Keratinocyte (primary cell): ENCODE measurements around the gene E2F3. TPM values are rescaled to one million over a fixed set of nuclear protein-coding genes. Genes with fewer than 3 reads are reported as not detected.

Experiments used
- DNase-seq: peaks from one replicate; pipeline ENCODE4 v3.0.0-alpha.2; 2011; ENCODE audit warnings: low read depth, missing footprints, low spot score
- FAIRE-seq: peaks from 2 replicates; lab custom pipeline; 2011; peaks lifted over from hg19 to GRCh38; lab: Jason Lieb, UNC
- H2AFZ ChIP-seq: 2 replicates; pipeline ENCODE4 v1.6.0; 2012; ENCODE audit warnings: low read length, control low read depth, inconsistent platforms; ENCODE audit not compliant: control insufficient read depth
- H3K27ac ChIP-seq: 2 replicates; pipeline ENCODE4 v1.5.1; 2011; ENCODE audit warnings: low read length; ENCODE audit not compliant: control insufficient read depth, insufficient read depth
- H3K27me3 ChIP-seq: 3 replicates; pipeline ENCODE4 v1.6.0; 2011; ENCODE audit warnings: low read length; ENCODE audit not compliant: control insufficient read depth, insufficient read depth; ENCODE audit errors: extremely low read depth
- H3K36me3 ChIP-seq, 2 experiments: 2 replicates in 1 of 2; 3 replicates in 1 of 2; pipeline ENCODE4 v1.5.1; 2011; ENCODE audit warnings: low read length in 2 of 2, mild to moderate bottlenecking in 1 of 2; ENCODE audit not compliant: control insufficient read depth in 2 of 2, insufficient read depth in 2 of 2; ENCODE audit errors: extremely low read depth in 1 of 2
- H3K4me1 ChIP-seq: 3 replicates; pipeline ENCODE4 v1.5.1; 2011; ENCODE audit warnings: low read length; ENCODE audit not compliant: control insufficient read depth, insufficient read depth; ENCODE audit errors: extremely low read depth
- H3K4me2 ChIP-seq: 3 replicates; pipeline ENCODE4 v1.6.0; 2011; ENCODE audit warnings: low read depth, low read length; ENCODE audit not compliant: control insufficient read depth, insufficient read depth; ENCODE audit errors: extremely low read depth
- H3K4me3 ChIP-seq, 3 experiments: fragments of 200-600 bp in 1 of 3; sonication (generic) in 1 of 3; 2 replicates in 2 of 3; 3 replicates in 1 of 3; pipeline ENCODE4 v1.5.1; 2011 to 2016; ENCODE audit warnings: low read length in 3 of 3, mild to moderate bottlenecking in 3 of 3, control low read depth in 2 of 3, inconsistent platforms in 1 of 3, low read depth in 1 of 3, mixed read lengths in 1 of 3, mixed run types in 1 of 3, moderate library complexity in 1 of 3; ENCODE audit not compliant: control insufficient read depth in 2 of 3, insufficient read depth in 2 of 3; ENCODE audit errors: extremely low read depth in 1 of 3
- H3K79me2 ChIP-seq: 2 replicates; pipeline ENCODE4 v1.6.0; 2012; ENCODE audit warnings: low read length; ENCODE audit not compliant: control insufficient read depth, insufficient read depth
- H3K9ac ChIP-seq: 3 replicates; pipeline ENCODE4 v1.6.0; 2011; ENCODE audit warnings: low read length; ENCODE audit not compliant: control insufficient read depth, insufficient read depth; ENCODE audit errors: extremely low read depth
- H3K9me1 ChIP-seq: 3 replicates; pipeline ENCODE4 v1.6.0; 2011; ENCODE audit warnings: low read length; ENCODE audit not compliant: control insufficient read depth, insufficient read depth; ENCODE audit errors: extremely low read depth
- H3K9me3 ChIP-seq: 2 replicates; pipeline ENCODE4 v1.5.1; 2012; ENCODE audit warnings: low read depth, low read length; ENCODE audit not compliant: control insufficient read depth
- H4K20me1 ChIP-seq: 3 replicates; pipeline ENCODE4 v1.6.0; 2011; ENCODE audit warnings: low read length; ENCODE audit not compliant: control insufficient read depth, insufficient read depth; ENCODE audit errors: extremely low read depth
- EZH2 ChIP-seq: IDR thresholded peaks from one replicate; pipeline ENCODE4 v1.6.1; 2012; ENCODE audit warnings: inconsistent platforms, mild to moderate bottlenecking, low read length, moderate library complexity
- dilution Hi-C: fragments of 300-500 bp; cut with MboI; formaldehyde crosslinking; loops from one replicate; pipeline ENCODE4 v1.7.0; 2020; ENCODE audit warnings: low sequenced_read_pairs; ENCODE audit not compliant: extremely low pct_ligation_motif_present
- polyA plus RNA-seq, 5 experiments: library from polyadenylated mRNA; depleted of rRNA in 3 of 5; stranded (reverse) in 3 of 5; stranded (forward) in 1 of 5; unstranded in 1 of 5; fragments of >200 nt; gene quantifications; 1 replicate in 1 of 5; 2 replicates in 3 of 5; 3 replicates in 1 of 5; pipeline versions ENCODE4 v1.2.1 to v1.2.3, GENCODE V29; 2011 to 2012; ENCODE audit warnings: missing spikeins in 2 of 5, low read depth in 1 of 5, low replicate concordance in 1 of 5
- TF ChIP-seq, protein P1 (sequence below), 3 experiments: IDR thresholded peaks in 1 of 3; conservative IDR thresholded peaks in 1 of 3; optimal IDR thresholded peaks in 1 of 3; 2 replicates in 2 of 3; 3 replicates in 1 of 3; pipeline versions ENCODE3 to v1.5.1; 2011; ENCODE audit warnings: low read length in 3 of 3, mild to moderate bottlenecking in 3 of 3, moderate library complexity in 2 of 3, control low read depth in 1 of 3, inconsistent platforms in 1 of 3; ENCODE audit not compliant: insufficient read depth in 2 of 3; ENCODE audit errors: extremely low read depth in 1 of 3

Gene E2F3
- polyA plus RNA-seq, 1 donor (not counting 4 experiments of a cell fraction or from before 2014, with no cell fraction given), result 14.6 TPM

DNA sequence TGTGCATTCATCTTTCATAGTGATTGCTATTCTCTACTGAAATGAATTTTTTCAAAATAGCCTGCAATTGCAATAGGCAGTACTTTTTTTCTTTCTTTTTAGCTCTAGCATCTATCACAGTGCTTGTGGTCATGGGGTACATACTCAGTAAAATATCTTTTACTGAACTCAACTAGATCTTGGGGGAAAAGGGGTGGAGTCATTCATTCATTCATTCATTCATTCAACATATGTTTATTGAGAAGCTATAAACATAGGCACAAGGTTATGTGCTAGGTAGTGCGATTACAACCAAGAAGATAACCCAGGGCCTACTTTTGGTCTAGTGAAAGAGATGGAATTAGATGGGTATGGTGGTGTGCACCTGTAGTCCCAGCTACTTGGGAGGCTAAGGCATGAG lies 131.2 kb downstream of the E2F3 start:
- no peaks in the 10 kb centered on the region for H3K9me1 ChIP-seq
- FAIRE-seq, result no peak
- H3K27me3 ChIP-seq, result no peaks in the 10 kb centered on the region

DNA sequence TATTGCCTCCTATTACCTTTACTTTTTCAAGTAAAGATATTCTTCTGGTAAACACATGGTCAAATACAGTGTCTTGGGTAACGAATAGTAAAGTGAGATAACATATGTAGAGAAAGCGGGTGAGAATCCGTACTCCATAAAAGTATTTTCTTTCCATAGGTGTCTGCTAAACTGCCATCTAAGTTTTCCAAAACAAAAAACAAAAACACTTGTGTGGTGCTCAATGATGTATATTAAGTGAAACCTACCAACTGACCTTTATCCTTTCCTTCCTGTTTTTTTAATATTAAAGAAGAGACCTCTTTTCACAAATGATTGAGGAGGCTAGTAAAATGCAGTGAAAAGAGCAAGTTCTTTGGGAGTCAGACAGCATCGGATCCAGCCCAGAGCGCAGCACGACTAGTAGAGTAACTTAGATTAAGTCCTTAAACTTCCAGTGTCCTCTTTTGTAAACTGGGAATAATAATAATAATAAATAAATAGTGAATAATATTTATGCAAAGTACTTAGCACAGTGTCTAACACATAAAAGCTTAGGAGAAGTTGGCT lies 132.1 kb downstream of the E2F3 start:
- TF ChIP-seq, protein P1, sequence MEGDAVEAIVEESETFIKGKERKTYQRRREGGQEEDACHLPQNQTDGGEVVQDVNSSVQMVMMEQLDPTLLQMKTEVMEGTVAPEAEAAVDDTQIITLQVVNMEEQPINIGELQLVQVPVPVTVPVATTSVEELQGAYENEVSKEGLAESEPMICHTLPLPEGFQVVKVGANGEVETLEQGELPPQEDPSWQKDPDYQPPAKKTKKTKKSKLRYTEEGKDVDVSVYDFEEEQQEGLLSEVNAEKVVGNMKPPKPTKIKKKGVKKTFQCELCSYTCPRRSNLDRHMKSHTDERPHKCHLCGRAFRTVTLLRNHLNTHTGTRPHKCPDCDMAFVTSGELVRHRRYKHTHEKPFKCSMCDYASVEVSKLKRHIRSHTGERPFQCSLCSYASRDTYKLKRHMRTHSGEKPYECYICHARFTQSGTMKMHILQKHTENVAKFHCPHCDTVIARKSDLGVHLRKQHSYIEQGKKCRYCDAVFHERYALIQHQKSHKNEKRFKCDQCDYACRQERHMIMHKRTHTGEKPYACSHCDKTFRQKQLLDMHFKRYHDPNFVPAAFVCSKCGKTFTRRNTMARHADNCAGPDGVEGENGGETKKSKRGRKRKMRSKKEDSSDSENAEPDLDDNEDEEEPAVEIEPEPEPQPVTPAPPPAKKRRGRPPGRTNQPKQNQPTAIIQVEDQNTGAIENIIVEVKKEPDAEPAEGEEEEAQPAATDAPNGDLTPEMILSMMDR (optimal IDR thresholded peaks at IDR 0.05 in 1 of 3, IDR thresholded peaks at IDR 0.05 in 1 of 3, conservative IDR thresholded peaks at IDR 0.05 in 1 of 3; ENCODE audit: extremely low read depth in 1 of 3, insufficient read depth in 2 of 3, low read length in 3 of 3), result no peak
- TF ChIP-seq EZH2, result no peak
- H3K27ac ChIP-seq, result peak overlapping the region; percentile 97
- H3K27me3 ChIP-seq, result no peaks in the 10 kb centered on the region
- H3K79me2 ChIP-seq, result peaks cover 20% of the 10 kb centered on the region
- H3K36me3 ChIP-seq, result peaks cover 0 to 3% of the 10 kb centered on the region in 2 experiments
- H2AFZ ChIP-seq, result peak overlapping the region; percentile 87
- no peak for FAIRE-seq
- peak overlapping the region; percentile 91 for H3K4me2 ChIP-seq
- H3K9me1 ChIP-seq, result no peaks in the 10 kb centered on the region
- no peak for DNase-seq
- dilution Hi-C loops, result no loop called here
- H4K20me1 ChIP-seq, result no peaks in the 10 kb centered on the region
- H3K9me3 ChIP-seq, result no peaks in the 10 kb centered on the region
- peak overlapping the region in 2 of 3 experiments; percentile 93 for H3K4me3 ChIP-seq
- H3K9ac ChIP-seq, result peak overlapping the region; percentile 99
- H3K4me1 ChIP-seq, result peaks cover 8% of the 10 kb centered on the region

More for the DNA sequence above, 131.2 kb downstream of the E2F3 start:
- Histone ChIP-seq H3K27ac (no peak overlapping the region), H3K79me2 (peaks cover 18% of the 10 kb centered on the region), H3K9ac (no peak overlapping the region), H4K20me1 (no peaks in the 10 kb centered on the region), H3K9me3 (no peaks in the 10 kb centered on the region), H3K4me3 (no peak overlapping the region), H3K36me3 (no peaks in the 10 kb centered on the region), H3K4me2 (no peak overlapping the region), H2AFZ (no peak overlapping the region), H3K4me1 (peaks cover 8% of the 10 kb centered on the region)
- dilution Hi-C loops, result no loop called here
- TF ChIP-seq, protein P1 (optimal IDR thresholded peaks at IDR 0.05 in 1 of 3, IDR thresholded peaks at IDR 0.05 in 1 of 3, conservative IDR thresholded peaks at IDR 0.05 in 1 of 3; ENCODE audit: extremely low read depth in 1 of 3, insufficient read depth in 2 of 3, low read length in 3 of 3), result no peak
- TF ChIP-seq EZH2, result no peak
- no peak for DNase-seq
